Hematopoietic multipotent progenitor cell (in vitro differentiated cells): ENCODE measurements around the gene GMDS. TPM values are rescaled to one million over a fixed set of nuclear protein-coding genes. Genes with fewer than 3 reads are reported as not detected.

Source experiments
- DNase-seq, 3 donors: peaks; one replicate each; pipeline ENCODE4 v3.0.0-alpha.2; 2011 to 2015; ENCODE audit warnings: low read depth in 2 of 3, low spot score in 2 of 3
- total RNA-seq: library from RNA; depleted of rRNA; stranded (reverse); fragments of >200 nt; gene quantifications from one replicate; pipeline ENCODE4 v1.2.3, GENCODE V29; 2012

GMDS gene
- total RNA-seq, 1 donor, result 12.7 TPM

GRCh38 chr6:1589208-1589607, 656.2 kb downstream of the GMDS start:
- DNase-seq, result no peak

- no peak for DNase-seq
These were observed 657.4 kb downstream of the GMDS start for GRCh38 chr6:1587977-1588376.

- no peak for DNase-seq
These were observed 657.9 kb downstream of the GMDS start for GRCh38 chr6:1587546-1587945.

- DNase-seq, result no peak
These were observed 658.4 kb downstream of the GMDS start for GRCh38 chr6:1586861-1587450.

- DNase-seq, result no peak
These were observed 659.1 kb downstream of the GMDS start for GRCh38 chr6:1586256-1586655.

- DNase-seq, result no peak
These were observed 659.7 kb downstream of the GMDS start for GRCh38 chr6:1585669-1586049.

- DNase-seq, result no peak
These were observed 660.3 kb downstream of the GMDS start for GRCh38 chr6:1584996-1585668.

GRCh38 chr6:1584146-1584545, 661.3 kb downstream of the GMDS start:
- DNase-seq, result no peak

- DNase-seq, result no peak
These were observed 664.0 kb downstream of the GMDS start for GRCh38 chr6:1581120-1581991.

GRCh38 chr6:1580585-1580984, 664.8 kb downstream of the GMDS start:
- DNase-seq, result no peak

- DNase-seq, result no peak
These were observed 665.3 kb downstream of the GMDS start for GRCh38 chr6:1580109-1580508.

- no peak for DNase-seq
These were observed 666.3 kb downstream of the GMDS start for GRCh38 chr6:1579096-1579495.

- DNase-seq, result no peak
These were observed 667.3 kb downstream of the GMDS start for GRCh38 chr6:1577896-1578745.

- DNase-seq, result no peak
These were observed 668.2 kb downstream of the GMDS start for GRCh38 chr6:1577146-1577680.

GRCh38 chr6:1576711-1577110, 668.7 kb downstream of the GMDS start:
- DNase-seq, result no peak

GRCh38 chr6:1576166-1576565, 669.2 kb downstream of the GMDS start:
- DNase-seq, result no peak

GRCh38 chr6:1575210-1576041, 670.0 kb downstream of the GMDS start:
- no peak for DNase-seq

GRCh38 chr6:1574890-1575209, 670.6 kb downstream of the GMDS start:
- DNase-seq, result no peak

- DNase-seq, result no peak
These were observed 671.2 kb downstream of the GMDS start for GRCh38 chr6:1574083-1574761.
